OCI-M2 (cell line): Measurements from ENCODE around the gene TRPV4.

Experiments used
- DNase-seq: peaks from one replicate; lab custom pipeline; 2025; ENCODE audit not compliant: unreplicated experiment; lab: John Stamatoyannopoulos, UW

Gene TRPV4

GRCh38 chr12:109782326-109782703, 50.9 kb downstream of the TRPV4 start:
- DNase-seq: no peak

- DNase-seq: no peak
Observed at GRCh38 chr12:109781668-109782325, 51.4 kb downstream of the TRPV4 start.

- no peak for DNase-seq
Observed at GRCh38 chr12:109779382-109779781, 53.8 kb downstream of the TRPV4 start.

DNA sequence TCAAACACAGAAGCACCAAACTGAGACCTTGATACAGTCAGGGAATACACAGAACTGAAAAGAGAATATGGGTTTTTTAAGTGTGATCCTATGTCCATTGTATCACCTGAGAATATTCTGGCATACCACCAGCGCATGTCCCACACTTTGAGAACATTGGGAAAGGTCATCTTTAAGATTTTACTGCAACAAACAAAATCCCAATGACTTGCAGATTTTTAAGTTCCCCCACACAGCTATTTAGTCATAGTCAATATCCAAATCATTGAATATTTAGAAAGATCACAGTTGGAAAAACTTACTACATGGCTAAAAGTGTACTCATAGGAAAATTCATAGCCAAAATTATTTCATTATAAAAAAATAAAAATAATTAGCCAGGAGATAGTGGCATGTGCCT, 54.5 kb downstream of the TRPV4 start:
- no peak for DNase-seq

DNA sequence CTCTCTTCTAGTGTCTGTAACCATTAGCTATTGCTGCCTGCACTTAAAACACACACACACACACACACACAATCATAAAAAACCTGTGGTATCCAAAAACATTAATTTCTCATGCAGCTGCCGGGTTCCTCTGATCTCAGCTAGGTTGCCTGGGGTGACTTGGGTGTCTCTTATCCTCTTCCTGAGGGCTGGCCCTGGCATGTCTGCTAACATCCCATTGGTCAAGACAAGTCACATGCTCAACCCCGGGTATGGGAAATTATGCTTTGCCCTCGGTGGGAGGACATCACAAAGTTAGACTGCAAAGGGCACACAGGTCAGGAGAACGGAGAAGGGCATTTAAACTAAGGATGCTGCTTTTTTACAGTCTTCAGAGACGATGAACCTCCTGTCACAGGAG, 55.7 kb downstream of the TRPV4 start:
- no peak for DNase-seq

GRCh38 chr12:109776624-109777023, 56.6 kb downstream of the TRPV4 start:
- DNase-seq: no peak

DNA sequence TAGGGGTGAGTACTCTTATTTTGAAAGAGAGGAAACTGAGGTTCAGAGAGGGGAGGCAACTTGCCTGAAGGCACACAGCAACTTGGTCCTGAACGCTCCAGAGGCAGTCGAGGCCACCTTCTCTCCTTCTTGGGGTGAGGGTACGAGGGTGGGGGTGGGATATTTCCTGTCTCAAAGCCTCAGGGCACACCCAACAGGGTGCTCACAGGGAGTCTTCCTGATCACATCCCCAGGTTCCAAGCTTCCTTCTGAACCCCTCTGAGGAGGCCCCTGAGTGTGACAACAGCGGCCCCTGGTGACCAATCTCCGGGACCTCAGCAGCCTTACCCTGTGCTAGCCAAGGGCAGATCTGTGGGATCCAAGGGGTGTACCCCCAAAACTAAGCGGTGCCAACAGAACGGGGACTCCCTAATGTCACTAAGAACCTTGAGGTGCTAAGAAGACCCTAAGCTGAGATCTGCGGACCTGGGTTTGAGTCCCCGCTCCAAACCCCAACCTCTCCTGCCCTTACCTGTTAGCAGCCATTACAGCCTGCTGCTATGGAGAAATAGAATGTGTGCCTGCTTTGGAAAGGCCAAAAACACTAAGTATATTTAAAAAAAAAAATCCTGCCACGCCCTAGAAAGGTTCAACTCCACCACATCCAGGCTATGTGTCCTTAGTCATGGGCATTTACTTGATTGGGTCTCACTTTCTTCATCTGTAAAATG, 57.9 kb downstream of the TRPV4 start:
- no peak for DNase-seq

GRCh38 chr12:109773384-109774011, 59.7 kb downstream of the TRPV4 start:
- no peak for DNase-seq

GRCh38 chr12:109772622-109773321, 60.4 kb downstream of the TRPV4 start:
- no peak for DNase-seq

- no peak for DNase-seq
Observed at GRCh38 chr12:109771746-109772621, 61.2 kb downstream of the TRPV4 start.

DNA sequence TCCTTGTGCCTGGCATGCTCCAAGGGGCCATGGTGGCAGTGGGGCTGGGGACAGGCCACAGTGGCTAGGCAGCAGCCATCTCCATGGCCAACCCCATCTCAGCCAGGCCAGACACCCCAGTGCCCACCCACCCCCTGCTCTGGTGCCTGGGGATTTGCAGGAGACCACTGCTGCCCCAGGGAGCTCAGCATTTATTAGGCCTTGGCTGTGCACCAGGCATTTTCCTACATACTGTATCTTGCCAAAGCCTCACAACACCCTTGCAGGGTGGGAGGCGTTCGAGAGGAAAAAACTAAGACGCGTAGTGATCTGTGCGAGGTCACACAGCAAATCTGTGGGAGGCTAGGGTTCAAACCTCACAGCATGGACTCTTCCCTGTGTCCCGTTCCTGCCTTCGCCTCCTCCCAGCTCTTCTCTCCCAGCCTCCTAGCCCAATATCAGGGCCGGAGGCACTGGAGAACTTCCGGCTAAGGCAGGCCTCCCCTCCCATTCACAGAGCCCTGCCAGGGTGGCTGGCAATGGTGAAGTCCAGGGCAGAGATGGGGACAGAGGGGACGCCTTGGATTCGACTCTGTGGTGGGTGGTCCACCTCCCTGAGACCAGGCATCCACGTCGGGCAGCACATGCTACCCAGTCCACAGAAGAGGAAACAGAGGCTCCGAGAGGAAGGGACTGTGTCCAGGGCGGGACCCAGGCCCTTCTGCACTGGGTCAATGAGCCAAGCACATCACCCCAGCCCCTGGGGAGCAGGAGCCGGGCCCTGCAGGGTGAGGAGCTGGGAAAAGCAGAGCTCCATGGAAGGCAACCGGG, 62.1 kb downstream of the TRPV4 start:
- no peak for DNase-seq

DNA sequence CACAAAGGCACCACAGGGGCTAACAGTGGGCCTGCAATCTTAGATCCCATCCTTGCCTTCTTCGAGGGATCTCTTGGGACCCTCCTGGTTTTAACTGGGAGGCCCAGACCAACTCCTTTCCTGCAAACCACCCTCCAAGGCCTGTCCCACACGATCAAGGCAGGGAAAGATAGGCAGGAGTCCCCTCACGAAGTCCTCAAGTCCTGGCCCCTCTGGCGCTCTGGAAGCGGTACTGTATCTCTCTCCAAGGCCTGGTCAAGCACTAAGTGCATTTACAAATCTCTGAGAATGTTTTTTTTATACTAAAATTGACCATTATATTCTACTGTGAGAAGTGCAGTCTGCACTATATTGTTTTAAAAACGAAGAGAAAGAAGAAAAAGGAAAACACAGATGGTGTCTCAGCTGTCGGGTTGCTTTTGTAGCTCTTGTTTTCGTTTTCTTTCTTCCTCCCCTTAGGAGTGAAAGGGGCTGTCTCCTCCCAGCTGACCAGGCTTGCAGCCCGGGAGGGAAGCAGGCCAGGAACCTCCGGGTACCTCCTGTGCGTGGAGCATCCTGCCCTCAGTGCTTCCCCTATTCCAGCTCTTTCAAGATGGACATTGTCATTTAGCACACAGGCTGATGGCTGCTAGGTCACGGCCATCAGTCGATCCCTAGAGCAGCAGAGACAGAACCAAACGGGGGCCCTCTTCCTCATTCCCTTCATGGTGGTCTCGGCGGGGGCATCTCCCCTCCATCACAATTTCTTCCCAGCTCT, 62.9 kb downstream of the TRPV4 start:
- no peak for DNase-seq

GRCh38 chr12:109768901-109769670, 64.1 kb downstream of the TRPV4 start:
- DNase-seq: no peak

- no peak for DNase-seq
Observed at GRCh38 chr12:109767991-109768900, 65.0 kb downstream of the TRPV4 start.

GRCh38 chr12:109767456-109767855, 65.7 kb downstream of the TRPV4 start:
- no peak for DNase-seq

DNA sequence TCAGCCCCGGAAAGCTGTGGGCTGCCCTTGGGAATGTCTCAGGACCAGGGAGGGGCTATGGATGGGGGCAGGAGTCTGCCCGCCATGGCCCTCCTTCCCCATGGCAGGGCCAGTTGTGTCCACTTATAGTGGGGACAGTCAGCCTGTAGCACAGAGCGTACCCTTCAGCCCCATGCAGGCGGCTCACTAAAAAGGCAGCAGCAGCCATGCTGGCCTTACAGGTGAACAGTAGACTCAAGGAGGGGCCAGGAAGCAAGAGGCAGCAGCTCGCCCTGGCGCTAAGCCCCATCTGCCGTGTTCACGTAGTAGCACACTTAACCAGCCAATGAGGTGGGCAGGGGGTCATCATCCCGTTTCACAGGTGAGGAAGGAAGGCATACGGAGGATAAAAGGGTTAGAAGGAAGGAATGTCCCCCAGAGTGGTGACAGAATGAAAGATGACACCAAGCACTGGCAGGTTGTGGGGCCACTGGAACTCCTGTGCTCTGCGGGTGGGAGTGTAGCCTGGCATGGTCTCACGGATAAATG, 66.9 kb downstream of the TRPV4 start:
- DNase-seq: no peak

GRCh38 chr12:109765446-109765810, 67.8 kb downstream of the TRPV4 start:
- no peak for DNase-seq
